Gastroesophageal sphincter (tissue), 3 donors: ENCODE measurements around the gene JMJD4.

Source experiments
- CTCF ChIP-seq, 4 experiments: fragments of 200-600 bp in 2 of 4; fragments of 450-650 bp in 2 of 4; sonication (generic) in 1 of 4; IDR thresholded peaks; one replicate each; pipeline ENCODE4 v1.5.1; 2017 to 2019; ENCODE audit warnings: antibody characterized with exemption in 4 of 4, mild to moderate bottlenecking in 2 of 4, moderate library complexity in 2 of 4
- EP300 ChIP-seq: sonication (generic); formaldehyde crosslinking; IDR thresholded peaks from one replicate; pipeline ENCODE4 v1.6.1; 2017; ENCODE audit warnings: antibody characterized with exemption, mild to moderate bottlenecking
- POLR2A ChIP-seq, 2 donors: fragments of 450-650 bp; IDR thresholded peaks; one replicate each; pipeline ENCODE4 v1.6.1; 2017; ENCODE audit warnings: antibody characterized with exemption in 2 of 2, mild to moderate bottlenecking in 2 of 2, moderate library complexity in 1 of 2
- POLR2AphosphoS5 ChIP-seq: sonication (generic); formaldehyde crosslinking; IDR thresholded peaks from one replicate; pipeline ENCODE4 v1.6.1; 2017; ENCODE audit warnings: antibody characterized with exemption

GRCh38 chr1:227768640-227769039, 33.5 kb upstream of the JMJD4 start:
- TF ChIP-seq EP300, result no peak
- TF ChIP-seq CTCF (IDR thresholded peaks at IDR 0.05), result no peak
- TF ChIP-seq POLR2A (IDR thresholded peaks at IDR 0.05), result no peak
- no peak for TF ChIP-seq POLR2AphosphoS5
